Endodermal cell (in vitro differentiated cells): Measurements from ENCODE around the gene ZDHHC14. TPM values are rescaled to one million over a fixed set of nuclear protein-coding genes. Genes with fewer than 3 reads are reported as not detected.

Experiments used
- DNase-seq: peaks from one replicate; pipeline ENCODE4 v3.0.0-alpha.2; 2017
- H3K27ac ChIP-seq: 2 replicates; pipeline ENCODE4 v1.5.1; 2013; ENCODE audit warnings: mild to moderate bottlenecking, low read depth, low read length, moderate library complexity
- H3K27me3 ChIP-seq: 2 replicates; pipeline ENCODE4 v1.6.1; 2013; ENCODE audit warnings: mild to moderate bottlenecking, low read length, moderate library complexity; ENCODE audit not compliant: insufficient read depth, control insufficient read depth, poor library complexity, severe bottlenecking
- H3K36me3 ChIP-seq: 2 replicates; pipeline ENCODE4 v1.7.0; 2013; ENCODE audit warnings: mild to moderate bottlenecking, low read length, moderate library complexity; ENCODE audit not compliant: control insufficient read depth, insufficient read depth
- H3K4me1 ChIP-seq: one replicate; pipeline ENCODE4 v1.7.0; 2013; ENCODE audit warnings: low read length; ENCODE audit not compliant: control insufficient read depth, insufficient read depth
- H3K4me3 ChIP-seq: 2 replicates; pipeline ENCODE4 v1.5.1; 2013; ENCODE audit warnings: mild to moderate bottlenecking, low read length, moderate library complexity
- H3K9ac ChIP-seq: 2 replicates; pipeline ENCODE4 v1.6.1; 2013; ENCODE audit warnings: mild to moderate bottlenecking, low read length, moderate library complexity; ENCODE audit not compliant: poor library complexity, severe bottlenecking; ENCODE audit errors: extremely low read depth
- H3K9me3 ChIP-seq: 2 replicates; pipeline ENCODE4 v1.6.1; 2013; ENCODE audit warnings: mild to moderate bottlenecking, low read length, moderate library complexity; ENCODE audit not compliant: control insufficient read depth
- H3K27ac Mint-ChIP-seq: 2 replicates; pipeline ENCODE4 v1.8.0; 2020; ENCODE audit warnings: mixed read lengths
- H3K27me3 Mint-ChIP-seq: 2 replicates; pipeline ENCODE4 v1.8.0; 2021; ENCODE audit warnings: mild to moderate bottlenecking, mixed read lengths; ENCODE audit not compliant: insufficient read depth
- H3K36me3 Mint-ChIP-seq: 2 replicates; pipeline ENCODE4 v1.8.0; 2020; ENCODE audit warnings: low read depth, mixed read lengths
- H3K4me1 Mint-ChIP-seq: 2 replicates; pipeline ENCODE4 v1.8.0; 2020; ENCODE audit warnings: mixed read lengths
- H3K4me3 Mint-ChIP-seq: 2 replicates; pipeline ENCODE4 v1.8.0; 2020; ENCODE audit warnings: mild to moderate bottlenecking, moderate library complexity, mixed read lengths
- H3K9me3 Mint-ChIP-seq: 2 replicates; pipeline ENCODE4 v1.8.0; 2020; ENCODE audit warnings: mild to moderate bottlenecking, mixed read lengths
- CTCF ChIP-seq: fragments of 200-600 bp; sonication (generic); conservative IDR thresholded peaks from 2 replicates; pipeline ENCODE4 v1.5.0; 2021; ENCODE audit warnings: antibody characterized with exemption, mild to moderate bottlenecking
- WGBS, 2 experiments: methylation state at CpG; one replicate each; pipeline versions ENCODE4 v1.1.5 to v1.1.7; 2013; ENCODE audit warnings: missing lambda C conversion rate in 2 of 2, mixed read lengths in 1 of 2; ENCODE audit not compliant: insufficient coverage in 1 of 2, insufficient read length in 1 of 2; 5-methylcytosine and 5-hydroxymethylcytosine counted together
- total RNA-seq, 2 donors: library from RNA; stranded (reverse); fragmentation: NEBNext Ultra II Directional in 1 of 2; extraction: Animal tissue kit (Norgen Biotek cat#: 25700) in 1 of 2; gene quantifications; 2 replicates in 1 of 2; 3 replicates in 1 of 2; pipeline ENCODE4 v1.2.1, GENCODE V29; 2021

ZDHHC14 gene
- total RNA-seq, 2 donors from 2014 or later: 2.3 to 4.5 TPM

- Mint-ChIP-seq H3K27me3 (no peaks in the 10 kb centered on the region), H3K9me3 (peaks cover 28% of the 10 kb centered on the region), H3K27ac (no peak overlapping the region), H3K4me3 (no peak overlapping the region), H3K4me1 (no peaks in the 10 kb centered on the region), H3K36me3 (peaks cover 5% of the 10 kb centered on the region)
- peaks cover 27% of the 10 kb centered on the region for H3K9me3 ChIP-seq
- H3K36me3 ChIP-seq: no peaks in the 10 kb centered on the region
- H3K9ac ChIP-seq: no peak overlapping the region
- no peak for DNase-seq
- no peak for TF ChIP-seq CTCF
- H3K27ac ChIP-seq: no peak overlapping the region
- no peaks in the 10 kb centered on the region for H3K4me1 ChIP-seq
- 94 to 95% methylated on average over 3 to 7 of the region's 7 CpGs for WGBS, 2 experiments
- no peaks in the 10 kb centered on the region for H3K27me3 ChIP-seq
- H3K4me3 ChIP-seq: no peak overlapping the region
Measured at GRCh38 chr6:157594292-157594691, 213.3 kb downstream of the ZDHHC14 start.

- Histone ChIP-seq H3K9me3 (peaks cover 12% of the 10 kb centered on the region), H3K9ac (no peak overlapping the region), H3K27me3 (no peaks in the 10 kb centered on the region), H3K27ac (no peak overlapping the region), H3K36me3 (no peaks in the 10 kb centered on the region), H3K4me3 (no peak overlapping the region), H3K4me1 (no peaks in the 10 kb centered on the region)
- Mint-ChIP-seq H3K9me3 (peaks cover 13% of the 10 kb centered on the region), H3K27me3 (no peaks in the 10 kb centered on the region), H3K4me3 (no peak overlapping the region), H3K4me1 (no peaks in the 10 kb centered on the region), H3K36me3 (peaks cover 2% of the 10 kb centered on the region), H3K27ac (no peak overlapping the region)
- peak; percentile 31 for TF ChIP-seq CTCF
- WGBS, 2 experiments: 95% methylated on average over 4 to 8 of the region's 8 CpGs
- no peak for DNase-seq
Measured at GRCh38 chr6:157595768-157596167, 214.8 kb downstream of the ZDHHC14 start.

- no peaks in the 10 kb centered on the region for H3K27me3 Mint-ChIP-seq
- Histone ChIP-seq H3K36me3 (no peaks in the 10 kb centered on the region), H3K9ac (no peak overlapping the region), H3K27ac (no peak overlapping the region), H3K9me3 (peaks cover 5% of the 10 kb centered on the region), H3K4me3 (no peak overlapping the region), H3K4me1 (no peaks in the 10 kb centered on the region), H3K27me3 (no peaks in the 10 kb centered on the region)
- no peak for TF ChIP-seq CTCF
- no peak overlapping the region for H3K4me3 Mint-ChIP-seq
- H3K9me3 Mint-ChIP-seq: peaks cover 6% of the 10 kb centered on the region
- no peaks in the 10 kb centered on the region for H3K36me3 Mint-ChIP-seq
- DNase-seq: no peak
- no peaks in the 10 kb centered on the region for H3K4me1 Mint-ChIP-seq
- WGBS, 2 experiments: 93 to 98% methylated on average over 6 of the region's 6 CpGs
- H3K27ac Mint-ChIP-seq: no peak overlapping the region
Measured at GRCh38 chr6:157596461-157596860, 215.5 kb downstream of the ZDHHC14 start.
